HG02763 (cell line): ENCODE results near the gene KCND2.
"Not testable (repeated sequence)": the region's sequence is repeated elsewhere in the genome, so short reads cannot be mapped to it uniquely, and the experiment has no call there.

Source experiments
- ATAC-seq: cut with Tn5 transposase; IDR thresholded peaks from one replicate; pipeline ENCODE4 v1.9.1; 2021; ENCODE audit warnings: mild to moderate bottlenecking, moderate library complexity; ENCODE audit not compliant: unreplicated experiment

Gene KCND2

GRCh38 chr7:120272701-120273475 is at the start of gene KCND2:
Gene KCND2 (plus strand): TSS chr7:120273175.
- ATAC-seq, result peak; percentile 25

GRCh38 chr7:120226188-120226587 is 46.8 kb upstream of the KCND2 start:
- no peak for ATAC-seq

- no peak for ATAC-seq
These were observed 45.7 kb upstream of the KCND2 start for GRCh38 chr7:120227255-120227654.

GRCh38 chr7:120229084-120229483 is 43.9 kb upstream of the KCND2 start:
- ATAC-seq, result no peak

- no peak for ATAC-seq
These were observed 39.6 kb upstream of the KCND2 start for GRCh38 chr7:120233338-120233737.

- ATAC-seq, result not testable (repeated sequence)
These were observed 32.6 kb upstream of the KCND2 start for GRCh38 chr7:120240350-120240749.

GRCh38 chr7:120241973-120242372 is 31.0 kb upstream of the KCND2 start:
- ATAC-seq, result no peak

- ATAC-seq, result no peak
These were observed 18.1 kb upstream of the KCND2 start for GRCh38 chr7:120254845-120255244.

GRCh38 chr7:120256344-120257070 is 16.5 kb upstream of the KCND2 start:
- no peak for ATAC-seq

- ATAC-seq, result no peak
These were observed 13.6 kb upstream of the KCND2 start for GRCh38 chr7:120259386-120259785.

- ATAC-seq, result no peak
These were observed 12.9 kb upstream of the KCND2 start for GRCh38 chr7:120260111-120260510.

- ATAC-seq, result peak; percentile 50
These were observed 714 bp upstream of the KCND2 start for GRCh38 chr7:120272261-120272660.

GRCh38 chr7:120273476-120273975 is 551 bp downstream of the KCND2 start:
- ATAC-seq, result peak; percentile 61

GRCh38 chr7:120274482-120274881 is 1.5 kb downstream of the KCND2 start:
- no peak for ATAC-seq

- no peak for ATAC-seq
These were observed 1.9 kb downstream of the KCND2 start for GRCh38 chr7:120274899-120275298.

GRCh38 chr7:120276720-120277119 is 3.7 kb downstream of the KCND2 start:
- ATAC-seq, result no peak

- no peak for ATAC-seq
These were observed 5.8 kb downstream of the KCND2 start for GRCh38 chr7:120278773-120279172.

- no peak for ATAC-seq
These were observed 7.8 kb downstream of the KCND2 start for GRCh38 chr7:120280743-120281142.

GRCh38 chr7:120293027-120293426 is 20.1 kb downstream of the KCND2 start:
- ATAC-seq, result no peak

GRCh38 chr7:120302190-120302589 is 29.2 kb downstream of the KCND2 start:
- ATAC-seq, result no peak

GRCh38 chr7:120303105-120303504 is 30.1 kb downstream of the KCND2 start:
- ATAC-seq, result no peak

- no peak for ATAC-seq
These were observed 31.7 kb downstream of the KCND2 start for GRCh38 chr7:120304674-120305073.
